Motor neuron (in vitro differentiated cells): ENCODE measurements around the gene AUTS2. TPM values are rescaled to one million over a fixed set of nuclear protein-coding genes. Genes with fewer than 3 reads are reported as not detected.

Experiments
- ATAC-seq, 8 experiments: fragments of 200-7000 bp; cut with Tn5 transposase; replicated peaks in 6 of 8; 2 replicates each; pipeline ENCODE4 v1.8.0; 2021; ENCODE audit warnings: mild to moderate bottlenecking in 8 of 8, moderate library complexity in 8 of 8
- H3K27ac ChIP-seq, 2 donors: fragments of 250-450 bp; sonication (Bioruptor Pico); 2 replicates each; pipeline ENCODE4 v1.9.0; 2021; ENCODE audit warnings: antibody characterized with exemption in 2 of 2, mild to moderate bottlenecking in 2 of 2, moderate library complexity in 1 of 2
- H3K4me1 ChIP-seq, 2 donors: fragments of 250-450 bp; sonication (Bioruptor Pico); replicated peaks in 1 of 2; 2 replicates each; pipeline ENCODE4 v1.6.1; 2021; ENCODE audit warnings: antibody characterized with exemption in 2 of 2, mild to moderate bottlenecking in 2 of 2, moderate library complexity in 1 of 2
- H3K4me3 ChIP-seq, 5 donors: fragments of 250-450 bp; sonication (Bioruptor Pico); 2 replicates each; pipeline ENCODE4 v1.9.0; 2021; ENCODE audit warnings: antibody characterized with exemption in 5 of 5, mild to moderate bottlenecking in 5 of 5, moderate library complexity in 4 of 5
- WGBS, 10 experiments: fragments of 450-650 bp; shearing (Covaris generic); methylation state at CpG; one replicate each; pipeline ENCODE4 v1.0.0; 2022; 5-methylcytosine and 5-hydroxymethylcytosine counted together
- in situ Hi-C, 9 experiments: fragments of 400-800 bp; cut with MboI; loops; one replicate each; pipeline ENCODE4 v1.15.0; 2021; ENCODE audit warnings: low sequenced_read_pairs in 9 of 9, low pct_unique_long_range_greater_than_20kb in 2 of 9; ENCODE audit not compliant: unreplicated experiment in 9 of 9
- total RNA-seq, 8 experiments: library from RNA; unstranded; fragments of 300-600 nt; gene quantifications; 2 replicates each; pipeline versions ENCODE4 v1.2.3 to v1.2.4, GENCODE V29; 2022

The AUTS2 gene
- total RNA-seq, 8 experiments from 2014 or later = 0.49 to 68.6 (median 32.2) TPM

DNA sequence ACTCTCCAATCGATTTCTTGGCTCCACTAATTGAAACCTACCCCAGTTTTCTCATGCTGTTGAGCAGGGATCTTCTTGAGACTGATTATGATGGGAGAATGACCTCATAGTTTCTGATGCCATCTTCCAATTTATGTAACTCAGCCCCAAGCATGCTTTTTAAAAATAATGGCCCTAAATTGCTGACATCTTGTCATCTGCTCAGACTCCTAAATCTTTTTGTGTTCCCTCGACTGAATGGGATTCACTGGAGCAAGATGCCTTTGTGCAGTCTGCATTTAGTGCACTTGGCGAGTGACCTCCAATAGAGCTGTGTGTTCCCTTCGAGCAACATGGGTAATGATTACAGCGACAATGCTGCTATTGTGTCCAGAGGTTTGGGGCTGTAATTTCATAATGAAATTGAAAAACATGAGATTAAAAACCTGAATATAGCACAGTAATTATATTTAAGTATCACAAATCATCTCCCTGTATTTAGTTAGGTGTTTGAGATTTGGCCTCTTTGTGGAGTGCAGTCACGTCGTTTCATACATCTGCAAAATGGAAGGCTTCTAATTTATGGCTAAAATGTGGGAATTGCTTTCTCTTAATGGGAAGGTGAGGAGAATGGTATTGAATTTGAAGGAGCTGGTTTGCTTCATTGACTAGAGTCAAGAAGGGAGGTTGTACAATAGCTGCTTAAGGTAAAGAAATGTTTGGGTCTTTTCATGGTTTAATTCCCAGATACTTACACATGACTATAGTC lies 192.9 kb downstream of the AUTS2 start:
- H3K27ac ChIP-seq = peak overlapping the region in 1 of 2 donors; percentile 74
- 8 to 92% (median 48%) methylated on average over 2 to 5 of the region's 7 CpGs for WGBS, 10 experiments
- H3K4me3 ChIP-seq = no peak overlapping the region
- H3K4me1 ChIP-seq = peaks cover 39 to 58% of the 10 kb centered on the region in 2 donors
- in situ Hi-C loops = no loop called here
- ATAC-seq = peak in 5 of 8 experiments; percentile 85 to 93 (median 86)

DNA sequence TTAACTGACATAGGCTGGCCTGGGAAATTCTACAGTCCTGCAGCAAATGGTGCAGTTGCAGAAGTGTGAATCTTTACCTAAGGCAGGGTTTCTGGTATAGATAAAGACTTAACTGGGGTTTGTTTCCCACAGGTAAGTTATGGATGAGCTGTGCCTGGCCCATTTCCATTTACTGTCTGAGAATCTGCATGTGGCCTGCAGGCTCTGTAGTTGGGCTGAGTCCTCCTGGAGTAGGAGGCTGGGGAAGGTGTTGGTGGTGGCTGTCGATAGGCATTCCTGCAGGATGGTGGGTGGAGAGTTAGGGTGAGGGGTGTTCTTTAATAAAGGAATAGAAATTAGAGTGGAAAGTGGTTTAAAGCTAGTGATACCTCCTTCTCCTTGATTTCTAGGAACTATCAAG lies 193.5 kb downstream of the AUTS2 start:
- Histone ChIP-seq H3K4me1 (peaks cover 39 to 58% of the 10 kb centered on the region in 2 donors), H3K4me3 (no peak overlapping the region), H3K27ac (peak overlapping the region in 1 of 2 donors; percentile 74)
- WGBS, 10 experiments = 40 to 100% (median 68%) methylated on average over 1 of the region's 1 CpG; no CpG with 5 or more reads in 4 of the 10 experiments
- in situ Hi-C loops = no loop called here
- peak in 1 of 8 experiments; percentile 10 for ATAC-seq

DNA sequence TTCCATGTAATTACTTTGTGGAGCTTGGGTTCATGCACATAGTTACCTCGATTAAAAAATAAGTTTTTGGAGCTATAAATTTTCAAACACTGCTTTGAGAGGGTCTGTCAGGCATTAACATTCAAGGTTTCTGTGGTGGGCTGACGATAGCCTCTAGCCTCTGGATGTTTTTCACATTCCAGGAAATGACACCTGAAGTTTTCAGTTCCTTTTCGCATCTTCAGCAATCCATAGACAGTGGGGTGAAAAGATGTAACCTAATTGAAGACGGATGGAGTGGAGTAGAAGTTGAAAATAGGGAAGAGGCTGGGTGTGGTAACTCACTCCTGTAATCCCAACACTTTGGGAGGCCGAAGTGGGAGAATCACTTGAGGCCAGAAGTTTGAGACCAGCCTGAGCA lies 197.7 kb downstream of the AUTS2 start:
- Histone ChIP-seq H3K4me1 (peaks cover 35 to 61% of the 10 kb centered on the region in 2 donors), H3K4me3 (no peak overlapping the region), H3K27ac (no peak overlapping the region)
- WGBS, 10 experiments = 29 to 100% (median 81%) methylated on average over 1 to 4 of the region's 5 CpGs; no CpG with 5 or more reads in 2 of the 10 experiments
- in situ Hi-C loops = no loop called here
- ATAC-seq = no peak

DNA sequence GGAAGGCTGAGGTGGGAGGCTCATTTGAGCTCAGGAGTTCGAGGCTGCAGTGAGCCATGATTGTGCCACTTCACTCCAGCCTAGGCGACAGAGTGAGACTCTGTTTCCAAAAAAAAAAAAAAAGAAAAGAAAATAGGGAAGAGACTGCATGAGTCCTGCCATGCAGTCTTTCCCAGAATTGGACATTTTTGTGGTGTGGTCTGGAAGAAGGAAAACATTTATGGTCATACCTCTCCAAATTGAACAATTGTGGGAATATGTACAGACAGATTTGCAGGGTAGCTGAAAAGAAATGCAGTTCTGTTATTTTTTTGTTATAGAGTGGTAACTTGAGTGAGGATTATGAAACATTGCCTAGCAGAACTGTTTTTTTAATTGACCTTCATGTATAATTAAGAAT lies 198.1 kb downstream of the AUTS2 start:
- H3K4me1 ChIP-seq = peaks cover 31 to 60% of the 10 kb centered on the region in 2 donors
- no peak overlapping the region for H3K27ac ChIP-seq
- in situ Hi-C loops = no loop called here
- 0 to 100% (median 100%) methylated on average over 1 to 2 of the region's 2 CpGs; no CpG with 5 or more reads in 3 of the 10 experiments for WGBS, 10 experiments
- H3K4me3 ChIP-seq = no peak overlapping the region
- ATAC-seq = no peak

DNA sequence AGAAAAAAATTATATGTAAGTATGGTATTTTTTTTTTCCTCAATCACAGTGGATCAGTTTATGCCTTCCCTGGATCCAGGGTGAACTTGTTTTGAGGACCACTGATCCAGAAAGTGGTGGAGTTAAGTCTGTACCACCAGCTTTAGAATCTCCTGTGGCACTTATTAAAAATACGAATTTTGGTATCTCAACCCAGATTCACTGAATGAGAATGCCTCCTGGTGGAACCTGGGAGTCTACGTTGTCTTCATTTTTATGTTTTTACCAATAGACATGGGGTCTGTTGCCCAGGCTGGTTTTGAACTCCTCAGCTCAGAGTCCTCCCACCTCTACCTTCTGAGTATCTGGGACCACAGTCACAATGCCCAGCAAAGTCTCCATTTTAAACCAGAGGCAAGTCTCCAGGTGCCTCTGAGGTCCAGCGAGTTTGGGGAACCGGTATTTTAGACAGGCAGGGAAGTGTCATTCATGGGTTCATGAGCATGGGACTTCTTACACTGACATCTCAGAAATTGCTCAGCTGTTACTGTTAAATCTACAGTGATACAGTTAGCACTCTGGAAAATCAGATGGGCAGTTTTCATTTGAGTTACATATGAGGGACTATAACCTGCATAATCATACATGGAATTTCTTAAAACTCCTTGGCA lies 200.9 kb downstream of the AUTS2 start:
- in situ Hi-C loops = no loop called here
- H3K27ac ChIP-seq = no peak overlapping the region
- no peak for ATAC-seq
- H3K4me3 ChIP-seq = no peak overlapping the region
- peaks cover 16 to 33% of the 10 kb centered on the region in 2 donors for H3K4me1 ChIP-seq
- 19 to 100% (median 82%) methylated on average over 1 to 4 of the region's 4 CpGs; no CpG with 5 or more reads in 2 of the 10 experiments for WGBS, 10 experiments

DNA sequence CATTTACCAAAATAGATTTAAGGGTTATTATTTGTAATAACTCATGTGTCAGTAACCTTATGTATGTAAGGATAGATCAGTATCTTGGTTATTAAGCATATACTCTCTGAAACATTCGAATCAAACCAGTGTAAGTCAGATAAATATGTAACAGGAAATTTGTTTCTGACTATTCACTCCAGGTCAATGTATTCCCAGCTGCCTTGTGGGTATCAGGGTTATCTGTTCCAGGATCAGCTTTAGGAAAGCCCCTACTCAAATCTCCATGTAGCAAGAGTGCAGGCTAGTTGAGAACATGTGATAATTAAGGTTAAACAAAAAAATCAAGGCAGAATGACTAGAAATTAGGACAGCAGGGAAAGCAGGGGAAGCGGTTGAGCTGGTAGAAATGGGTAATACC lies 201.7 kb downstream of the AUTS2 start:
- 29 to 100% (median 70%) methylated on average over 1 to 2 of the region's 2 CpGs; no CpG with 5 or more reads in 2 of the 10 experiments for WGBS, 10 experiments

DNA sequence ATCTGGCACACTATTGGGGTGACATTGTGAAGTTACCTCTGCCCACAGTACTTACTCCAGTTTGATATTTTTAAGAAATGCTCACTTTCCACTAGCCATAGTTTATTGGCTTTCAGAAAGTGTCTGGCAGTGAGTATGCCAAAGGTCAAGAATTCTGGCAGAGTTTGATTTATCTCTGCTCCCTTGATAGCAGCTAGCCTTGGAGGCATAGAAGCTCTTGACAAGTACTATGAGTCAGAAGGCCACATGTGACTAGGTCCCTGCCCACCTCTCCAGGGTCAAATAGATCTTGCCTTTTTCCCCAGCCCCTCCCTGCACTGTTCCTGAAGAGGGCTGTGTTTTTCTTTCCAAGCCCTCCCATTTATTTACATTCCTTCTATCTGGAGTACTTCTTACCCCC lies 202.2 kb downstream of the AUTS2 start:
- H3K27ac ChIP-seq = no peak overlapping the region
- ATAC-seq = peak in 7 of 8 experiments; percentile 80 to 100 (median 99)
- in situ Hi-C loops = no loop called here
- no peak overlapping the region for H3K4me3 ChIP-seq
- peaks cover 16 to 28% of the 10 kb centered on the region in 2 donors for H3K4me1 ChIP-seq

More for the DNA sequence above, 201.7 kb downstream of the AUTS2 start:
- H3K27ac ChIP-seq = no peak overlapping the region
- H3K4me3 ChIP-seq = no peak overlapping the region
- H3K4me1 ChIP-seq = peaks cover 16 to 28% of the 10 kb centered on the region in 2 donors
- peak in 1 of 8 experiments; percentile 23 for ATAC-seq
- in situ Hi-C loops = no loop called here

DNA sequence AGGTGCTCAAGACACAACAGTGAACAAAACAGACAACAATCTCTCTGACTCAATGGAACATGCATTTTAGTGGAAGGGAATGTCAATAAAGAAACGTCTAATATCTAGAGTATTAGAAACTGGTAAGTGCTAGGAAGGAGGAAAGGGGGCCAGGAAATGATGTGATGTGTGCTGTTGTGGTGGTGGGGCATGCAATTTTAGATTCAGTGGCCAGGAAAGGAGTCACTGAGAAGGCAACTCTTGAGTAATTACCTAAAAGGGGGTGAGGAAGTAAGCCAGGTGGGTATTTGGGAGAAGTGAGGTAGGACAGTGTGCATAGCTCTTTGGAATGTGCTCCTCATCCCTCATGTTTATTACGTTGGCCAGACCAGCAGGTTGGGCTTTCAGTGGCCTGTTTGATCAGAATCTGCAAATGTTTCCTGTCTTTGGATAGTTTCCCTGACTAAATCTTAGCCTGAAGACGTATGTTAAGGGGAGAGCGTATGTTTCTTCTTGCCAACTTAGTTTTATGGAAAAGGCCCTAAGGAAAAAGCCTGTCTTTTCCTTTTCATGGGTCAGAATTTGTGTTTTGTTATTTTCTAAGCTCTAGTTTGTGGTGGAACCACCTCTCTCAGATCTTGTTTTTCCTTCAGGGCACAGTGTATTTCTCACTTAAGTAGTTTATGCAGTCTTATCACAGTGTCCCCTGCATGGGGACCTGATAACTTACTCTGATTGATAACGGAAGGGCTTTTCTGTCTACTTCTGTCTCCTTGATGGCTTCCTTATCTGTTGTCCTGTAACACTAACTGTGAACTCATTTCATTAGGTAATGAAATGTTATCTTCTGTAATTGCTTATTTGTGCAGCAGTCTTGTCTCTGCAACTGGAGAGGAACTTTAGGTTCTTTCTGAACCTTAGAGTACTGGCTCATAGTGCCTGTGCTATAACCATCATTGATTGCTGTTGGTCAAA lies 203.7 kb downstream of the AUTS2 start:
- in situ Hi-C loops = no loop called here
- H3K27ac ChIP-seq = no peak overlapping the region
- no peak for ATAC-seq

DNA sequence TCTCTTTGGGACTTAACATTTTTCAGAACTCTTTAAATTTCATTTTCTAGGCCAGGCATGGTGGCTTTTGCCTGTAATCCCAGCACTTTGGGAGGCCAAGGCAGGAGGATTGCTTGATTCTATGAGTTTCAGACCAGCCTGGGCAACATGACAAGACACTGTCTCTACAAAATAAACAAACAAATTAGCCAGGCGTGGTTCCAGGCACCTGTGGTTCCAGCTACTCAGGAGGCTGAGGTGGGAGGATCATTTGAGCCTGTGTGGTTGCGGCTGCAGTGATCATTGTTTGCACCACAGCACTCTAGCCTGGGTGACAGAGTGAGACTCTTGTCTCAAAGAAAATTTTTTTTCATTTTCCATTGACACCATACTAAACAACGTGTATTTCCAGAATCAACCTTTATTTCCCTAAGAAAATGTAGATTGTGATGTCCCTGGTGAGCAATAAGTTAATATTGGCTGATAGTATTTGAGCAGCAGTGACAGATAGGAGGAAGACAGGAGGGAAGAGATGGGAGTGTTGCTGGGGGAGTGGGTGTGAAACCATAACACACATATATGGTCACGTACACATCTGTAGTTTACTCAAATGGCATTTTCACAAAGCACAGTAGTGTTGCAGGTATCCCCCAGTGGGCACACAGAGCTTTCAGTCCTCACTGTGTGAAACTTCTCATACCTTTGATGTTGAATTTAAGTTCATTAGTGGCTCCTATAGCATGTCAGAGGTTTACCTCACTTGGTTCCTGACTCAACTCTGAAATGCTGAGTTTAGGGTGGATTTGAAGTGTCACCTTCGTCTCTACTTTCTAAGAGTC lies 205.6 kb downstream of the AUTS2 start:
- WGBS, 10 experiments = 22 to 100% (median 89%) methylated on average over 2 to 5 of the region's 5 CpGs; no CpG with 5 or more reads in 2 of the 10 experiments
- ATAC-seq = no peak
- H3K4me3 ChIP-seq = no peak overlapping the region
- in situ Hi-C loops = no loop called here
- peaks cover 16 to 23% of the 10 kb centered on the region in 2 donors for H3K4me1 ChIP-seq
- H3K27ac ChIP-seq = no peak overlapping the region

More for the DNA sequence above, 203.7 kb downstream of the AUTS2 start:
- Histone ChIP-seq H3K4me3 (no peak overlapping the region), H3K4me1 (peaks cover 16 to 28% of the 10 kb centered on the region in 2 donors)
- 47 to 92% (median 77%) methylated on average over 1 to 5 of the region's 5 CpGs; no CpG with 5 or more reads in 1 of the 10 experiments for WGBS, 10 experiments

DNA sequence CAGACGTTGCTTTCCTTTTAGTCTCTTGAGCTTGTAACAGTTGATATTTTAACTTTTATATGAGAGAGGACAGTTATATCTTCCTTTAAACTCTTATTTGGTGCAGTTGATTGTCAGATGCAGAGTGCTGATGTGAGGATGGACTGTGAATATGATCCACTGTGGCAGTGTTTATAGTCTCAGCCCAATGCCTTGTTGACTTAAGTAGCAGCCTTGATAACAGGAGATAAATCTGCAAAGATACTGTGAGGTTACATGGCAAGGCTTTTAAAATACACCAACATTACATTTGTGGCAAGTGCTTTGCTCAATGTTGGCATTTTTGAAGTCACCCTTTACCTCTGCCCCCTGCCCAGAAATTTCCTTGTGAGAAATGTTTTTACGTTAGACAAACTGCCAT lies 206.7 kb downstream of the AUTS2 start:
- in situ Hi-C loops = no loop called here
- WGBS, 10 experiments = 14 to 100% (median 62%) methylated on average over 1 to 2 of the region's 2 CpGs
- peaks cover 11 to 13% of the 10 kb centered on the region in 2 donors for H3K4me1 ChIP-seq
- H3K4me3 ChIP-seq = no peak overlapping the region
- no peak overlapping the region for H3K27ac ChIP-seq
- ATAC-seq = no peak

DNA sequence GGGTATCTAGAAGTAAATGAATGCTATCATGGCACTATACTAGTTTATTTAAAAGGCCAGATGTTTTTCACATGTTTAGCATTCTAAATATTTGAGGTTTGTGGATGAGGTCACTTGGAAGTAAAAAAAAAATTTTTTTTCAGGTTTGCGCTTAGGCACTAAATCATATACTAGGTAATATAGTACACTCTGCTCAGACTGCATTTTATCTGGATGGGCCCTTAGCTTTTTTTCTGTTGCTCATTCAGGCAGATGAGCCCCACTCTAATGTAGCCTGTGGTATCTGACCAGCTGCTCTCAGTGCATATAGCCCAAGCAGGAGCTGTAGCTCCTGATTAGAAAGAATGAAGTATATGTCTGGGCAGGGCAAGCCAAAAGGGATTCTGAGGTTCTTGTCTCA lies 210.1 kb downstream of the AUTS2 start:
- peaks cover 0 to 3% of the 10 kb centered on the region in 2 donors for H3K4me1 ChIP-seq
- ATAC-seq = peak in 4 of 8 experiments; percentile 23 to 41 (median 30)
- no peak overlapping the region for H3K4me3 ChIP-seq
- in situ Hi-C loops = no loop called here
- H3K27ac ChIP-seq = no peak overlapping the region
- WGBS, 10 experiments = 78 to 100% (median 100%) methylated on average over 1 of the region's 1 CpG; no CpG with 5 or more reads in 3 of the 10 experiments
